GM18517 (cell line): ENCODE measurements around the gene B3GALT6.

Source experiments
- ATAC-seq: cut with Tn5 transposase; IDR thresholded peaks from one replicate; pipeline ENCODE4 v1.9.1; 2021; ENCODE audit warnings: mild to moderate bottlenecking, moderate library complexity; ENCODE audit not compliant: unreplicated experiment

Gene B3GALT6

GRCh38 chr1:1230656-1231399, 1.2 kb upstream of the B3GALT6 start:
- ATAC-seq = no peak

- peak; percentile 85 for ATAC-seq
These were observed 433 bp upstream of the B3GALT6 start, which contains the start of gene SDF4 for GRCh38 chr1:1231400-1232207. TSS of gene SDF4 (minus strand) at chr1:1232001. CDS start at chr1:1228772, 3,229 bp downstream.

GRCh38 chr1:1232796-1233566, 944 bp downstream of the B3GALT6 start:
- ATAC-seq = no peak

GRCh38 chr1:1233567-1233892, 1.5 kb downstream of the B3GALT6 start:
- ATAC-seq = no peak

GRCh38 chr1:1234180-1234808, 2.3 kb downstream of the B3GALT6 start:
- ATAC-seq = no peak

GRCh38 chr1:1235016-1235744, 3.1 kb downstream of the B3GALT6 start:
- ATAC-seq = no peak

- ATAC-seq = no peak
These were observed 4.2 kb downstream of the B3GALT6 start for GRCh38 chr1:1236176-1236763.

- no peak for ATAC-seq
These were observed 5.2 kb downstream of the B3GALT6 start for GRCh38 chr1:1236945-1237873.

GRCh38 chr1:1237874-1238701, 6.1 kb downstream of the B3GALT6 start:
- ATAC-seq = no peak

GRCh38 chr1:1238702-1239178, 6.7 kb downstream of the B3GALT6 start:
- no peak for ATAC-seq

- no peak for ATAC-seq
These were observed 7.2 kb downstream of the B3GALT6 start for GRCh38 chr1:1239227-1239613.

GRCh38 chr1:1239614-1240347, 7.7 kb downstream of the B3GALT6 start:
- ATAC-seq = no peak

GRCh38 chr1:1240348-1240732, 8.3 kb downstream of the B3GALT6 start:
- ATAC-seq = no peak

- ATAC-seq = no peak
These were observed 9.0 kb downstream of the B3GALT6 start for GRCh38 chr1:1240822-1241587.

- no peak for ATAC-seq
These were observed 9.7 kb downstream of the B3GALT6 start for GRCh38 chr1:1241588-1242219.
